DMS53 treated with DMSO at 0.1 percent for 48 hours (cell line): ENCODE results near the gene HOGA1.

Experiments
- DNase-seq: peaks from one replicate; lab custom pipeline; 2025; ENCODE audit not compliant: unreplicated experiment; lab: John Stamatoyannopoulos, UW

HOGA1 gene

GRCh38 chr10:97584060-97584797 is at the start of gene HOGA1:
Gene HOGA1 (plus strand): TSS chr10:97584389. CDS start chr10:97584704, 315 bp downstream.
- DNase-seq, result peak; percentile 4

DNA sequence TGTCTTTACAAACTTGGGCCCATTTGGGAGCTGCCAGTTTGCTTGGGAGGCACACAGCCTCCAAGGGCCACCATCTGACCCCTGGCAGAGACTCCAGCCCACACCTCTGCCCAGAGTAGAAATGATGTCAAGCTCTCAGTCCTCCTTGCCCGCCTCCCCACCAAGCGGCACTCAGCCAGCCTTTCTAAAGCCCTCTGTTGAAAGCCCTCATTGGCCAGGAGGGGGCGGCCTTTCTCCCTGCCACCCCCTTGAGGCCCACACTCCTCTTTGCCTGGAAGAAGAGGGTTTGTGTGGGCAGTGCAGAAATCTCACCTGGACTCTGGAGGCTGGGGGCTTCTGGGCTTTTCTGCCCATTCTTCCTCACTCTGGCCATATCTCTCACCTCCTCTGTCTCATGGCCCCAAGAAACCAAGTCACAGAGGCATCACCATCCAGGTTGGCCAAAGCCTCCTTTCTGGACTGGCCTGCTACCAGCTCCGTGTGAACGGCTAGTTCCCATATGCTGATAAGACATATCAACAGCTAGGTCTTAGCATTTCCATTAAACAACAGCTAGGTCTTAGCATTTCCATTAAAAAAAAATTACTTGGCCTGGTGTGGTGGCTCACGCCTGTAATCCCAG is 49.3 kb upstream of the HOGA1 start:
- no peak for DNase-seq

DNA sequence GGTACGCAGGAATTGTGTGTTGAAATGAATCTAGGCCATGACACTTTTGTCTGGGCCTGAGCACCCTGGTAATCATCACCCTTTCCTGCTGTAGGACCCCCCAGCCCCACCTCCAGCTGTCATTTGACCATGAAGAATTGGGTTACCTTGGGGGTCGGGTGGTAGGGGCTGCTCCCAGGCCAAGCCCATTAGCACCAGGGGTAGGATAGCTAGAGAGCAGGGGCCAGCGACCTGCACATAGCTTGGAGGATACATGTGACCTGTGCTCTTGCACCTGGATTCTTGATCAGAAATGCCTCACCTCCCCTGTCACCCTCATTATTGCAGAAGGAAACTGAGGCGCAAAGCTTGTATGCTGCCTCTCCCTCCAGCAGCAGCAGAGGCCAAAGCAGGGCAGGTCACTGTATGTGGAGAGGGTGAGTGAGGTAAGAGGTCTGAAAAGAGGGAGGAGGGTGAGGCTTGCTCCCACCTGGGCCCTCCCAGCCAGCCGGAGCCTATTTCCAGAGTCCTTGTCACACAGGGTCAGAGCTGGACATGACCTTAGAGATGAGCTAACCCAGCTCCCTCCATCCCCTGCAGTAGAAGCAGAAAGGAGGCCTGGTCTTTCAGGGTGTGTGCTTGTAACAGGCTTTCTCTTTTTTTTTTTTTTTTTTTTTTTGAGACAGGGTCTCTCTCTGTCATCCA is 46.9 kb upstream of the HOGA1 start:
- no peak for DNase-seq

GRCh38 chr10:97538411-97538810 is 45.8 kb upstream of the HOGA1 start:
- no peak for DNase-seq

DNA sequence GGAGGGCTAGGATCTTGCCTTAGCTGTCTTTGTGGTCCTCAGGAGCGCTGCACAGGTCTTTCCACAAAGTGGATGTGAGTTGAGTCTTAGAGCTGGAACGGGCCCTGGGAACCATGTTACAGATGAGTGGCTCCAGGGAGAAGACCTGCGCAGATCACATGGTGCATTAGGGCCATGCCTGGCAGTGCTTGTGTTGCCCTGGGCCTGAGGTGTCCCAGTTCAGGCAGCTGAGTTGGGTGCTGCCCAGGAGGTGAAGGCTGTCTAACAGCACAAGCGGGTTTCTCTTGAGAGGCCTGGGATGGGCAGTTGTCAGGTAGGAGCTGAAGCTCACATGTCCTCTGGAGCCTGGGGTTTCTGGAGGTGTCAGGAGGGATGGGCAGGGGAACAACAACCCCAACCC is 45.4 kb upstream of the HOGA1 start:
- no peak for DNase-seq

DNA sequence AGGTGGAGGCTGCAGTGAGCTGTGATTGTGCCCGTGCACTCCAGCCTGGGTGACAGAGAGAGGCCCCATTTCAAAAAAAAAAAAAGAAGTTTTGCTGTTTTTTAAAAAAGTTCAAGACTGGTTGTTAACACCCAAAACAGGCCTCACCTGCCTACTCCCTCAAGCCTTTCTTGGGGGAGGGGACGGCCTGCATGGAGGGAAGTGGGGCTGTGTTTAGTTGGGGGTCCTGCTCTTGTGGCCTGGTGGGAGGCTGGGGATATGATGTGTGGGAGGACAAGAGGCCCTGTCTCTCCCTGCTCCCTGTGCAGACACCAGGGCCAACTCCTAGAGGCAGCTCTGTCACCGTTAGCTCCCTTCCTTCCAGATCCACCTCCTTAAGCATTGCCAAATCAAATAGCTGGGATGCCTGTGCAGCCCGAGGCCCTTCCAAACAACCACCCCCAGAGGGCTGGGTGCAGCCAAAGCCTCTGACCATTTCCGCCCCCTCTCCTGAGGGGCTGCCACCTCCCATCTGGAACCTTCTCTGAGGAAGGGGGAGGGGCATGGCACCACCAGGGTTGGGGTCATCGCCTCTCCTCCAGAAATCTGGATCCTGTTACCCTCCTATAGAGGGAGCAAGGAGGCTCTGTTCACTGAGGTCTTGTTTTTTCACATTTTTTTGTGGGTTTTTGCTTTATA is 44.5 kb upstream of the HOGA1 start:
- DNase-seq, result no peak

DNA sequence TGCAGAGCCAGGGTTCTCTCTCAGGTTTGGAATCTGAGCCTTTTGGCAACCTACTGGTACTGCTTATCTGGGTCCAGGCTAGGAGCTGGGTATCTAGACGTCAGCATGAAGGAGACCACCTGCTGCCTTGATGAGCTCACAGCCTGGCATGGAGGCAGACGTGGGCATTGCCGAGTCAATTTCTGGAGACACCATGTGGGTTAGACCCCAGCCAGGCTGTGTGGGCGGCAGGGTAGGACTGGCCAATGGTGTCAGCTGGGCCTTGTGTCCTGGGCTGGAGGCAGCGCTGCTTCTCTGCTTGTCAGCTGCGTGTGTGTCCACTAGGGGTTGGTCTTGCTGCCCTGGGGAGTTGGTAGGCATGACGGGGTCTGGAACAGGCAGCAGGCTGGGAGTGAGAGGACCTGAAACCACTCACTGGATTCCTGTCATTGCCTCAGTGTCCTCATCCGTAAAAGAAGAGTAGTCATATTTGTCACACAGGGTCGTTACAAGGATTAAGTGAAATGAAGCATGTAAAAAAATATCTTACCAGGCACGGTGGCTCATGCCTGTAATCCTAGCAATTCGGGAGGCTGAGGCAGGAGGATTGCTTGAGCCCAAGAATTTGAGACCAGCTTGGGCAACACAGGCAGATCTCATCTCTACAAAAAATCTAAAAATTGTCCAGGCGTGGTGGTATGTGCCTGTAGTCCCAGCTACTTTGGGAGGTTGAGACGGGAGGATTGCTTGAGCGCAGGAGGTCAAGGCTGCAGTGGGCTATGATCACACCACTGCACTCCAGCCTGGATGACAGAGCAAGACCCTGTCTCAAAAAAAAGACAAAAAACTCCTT is 43.3 kb upstream of the HOGA1 start:
- DNase-seq, result no peak

DNA sequence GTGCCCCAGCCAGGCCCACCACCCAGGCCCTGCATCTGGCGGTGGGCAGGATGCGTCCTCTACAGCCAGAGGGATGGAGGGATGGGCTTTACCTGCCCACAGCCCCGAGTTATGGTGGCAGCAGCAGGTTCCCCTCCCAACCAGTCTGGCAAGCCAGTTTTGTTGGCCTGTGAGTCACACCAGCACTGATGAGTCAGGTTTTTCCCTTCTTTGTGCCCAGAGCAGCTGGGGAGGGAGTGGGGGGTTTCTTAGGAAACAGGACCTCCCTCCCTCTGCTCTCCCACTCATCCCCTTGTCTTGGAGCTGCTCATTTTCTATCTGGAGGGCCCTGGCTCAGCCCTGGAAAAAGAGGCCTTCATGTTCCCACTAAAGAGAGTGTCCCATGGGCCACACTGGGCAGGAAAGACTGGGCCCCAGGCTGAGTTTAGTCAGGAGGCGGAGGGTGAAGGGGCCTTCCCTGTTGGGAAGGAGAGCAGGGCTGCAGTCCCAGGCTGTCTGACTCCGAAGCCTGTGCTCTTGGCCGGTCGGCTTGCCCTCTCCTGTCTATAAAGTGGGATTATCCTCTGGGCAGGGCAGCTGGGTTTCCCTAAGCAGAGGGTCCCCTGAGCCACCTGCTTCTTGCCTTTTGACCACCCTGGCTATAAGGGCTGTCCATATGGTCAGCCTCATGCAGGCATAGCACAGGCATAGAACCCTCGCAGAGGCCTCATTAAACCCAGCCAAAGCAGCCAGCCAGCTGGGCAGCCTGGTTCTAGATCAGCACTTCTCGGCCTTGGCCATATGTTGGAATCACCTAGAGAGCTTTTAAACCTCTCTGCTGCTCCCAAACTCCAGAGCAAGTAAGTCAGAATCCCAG is 41.8 kb upstream of the HOGA1 start:
- DNase-seq, result peak; percentile 89

DNA sequence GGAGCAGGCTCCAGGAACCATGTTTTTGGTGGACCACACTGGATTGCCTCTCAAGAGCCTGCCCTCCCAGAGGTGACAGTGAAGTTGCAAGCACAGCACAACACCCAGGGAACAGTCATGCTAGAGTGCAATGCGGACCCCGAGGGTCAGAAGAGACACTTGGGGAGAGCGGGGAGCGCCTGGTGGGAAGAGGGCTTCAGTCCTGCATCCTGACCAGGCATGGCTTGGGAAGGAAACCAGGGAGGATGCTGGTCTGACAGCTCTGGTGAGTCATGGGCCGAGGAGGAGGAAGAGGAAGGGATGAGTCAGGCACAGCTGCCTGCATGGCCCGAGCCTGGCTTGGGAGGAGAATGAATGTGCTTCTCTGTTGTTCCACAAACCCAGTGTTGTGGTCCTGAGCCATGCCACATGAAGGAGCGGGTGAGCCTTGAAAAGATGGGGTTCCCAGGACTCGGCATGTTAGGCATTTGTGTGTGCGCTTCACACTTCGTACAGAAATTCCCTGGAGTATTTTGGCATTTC is 41.1 kb upstream of the HOGA1 start:
- peak; percentile 91 for DNase-seq

DNA sequence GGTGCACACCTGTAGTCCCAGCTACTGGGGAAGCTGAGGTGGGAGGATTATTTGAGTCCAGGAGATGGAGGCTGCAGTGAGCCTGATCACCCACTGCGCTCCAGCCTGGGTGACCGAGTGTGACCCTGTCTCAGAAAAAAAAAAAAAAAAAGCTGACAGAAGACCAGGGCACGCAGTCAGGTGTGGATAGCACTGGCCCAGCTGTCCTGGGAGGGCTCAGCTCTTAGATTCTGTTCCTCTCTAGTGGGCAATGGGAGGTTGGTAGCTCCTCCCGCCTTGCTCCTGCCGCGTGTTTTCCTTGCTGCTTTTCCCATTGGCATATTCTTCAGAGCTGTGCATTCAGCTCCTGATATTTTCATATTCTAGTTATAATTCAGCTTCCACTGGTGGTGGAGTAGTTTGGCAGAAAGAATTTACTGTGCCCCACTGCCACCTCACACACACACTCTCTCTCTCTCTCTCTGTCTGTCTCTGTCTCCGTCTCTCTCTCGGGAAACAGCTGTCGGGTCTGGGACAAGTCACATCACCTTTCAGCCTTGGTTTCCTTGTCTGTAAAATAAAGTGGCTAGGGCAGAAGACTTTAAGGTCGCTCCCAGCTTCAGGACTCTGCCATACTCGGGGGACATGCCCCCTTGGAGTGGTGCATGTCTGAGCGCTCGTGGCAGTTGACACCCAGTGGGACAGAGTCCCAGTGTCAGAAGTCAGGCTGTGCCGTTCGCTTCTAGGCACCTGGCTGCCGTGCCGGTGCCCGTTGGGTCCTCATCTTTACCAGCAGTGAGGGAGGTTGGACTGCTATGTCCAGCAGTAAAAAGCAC is 37.5 kb upstream of the HOGA1 start:
- DNase-seq, result no peak

- DNase-seq, result no peak
Observed at GRCh38 chr10:97547271-97547600, 37.0 kb upstream of the HOGA1 start.

GRCh38 chr10:97547962-97548361 is 36.2 kb upstream of the HOGA1 start:
- no peak for DNase-seq

- no peak for DNase-seq
Observed at GRCh38 chr10:97548828-97549455, 35.2 kb upstream of the HOGA1 start.

DNA sequence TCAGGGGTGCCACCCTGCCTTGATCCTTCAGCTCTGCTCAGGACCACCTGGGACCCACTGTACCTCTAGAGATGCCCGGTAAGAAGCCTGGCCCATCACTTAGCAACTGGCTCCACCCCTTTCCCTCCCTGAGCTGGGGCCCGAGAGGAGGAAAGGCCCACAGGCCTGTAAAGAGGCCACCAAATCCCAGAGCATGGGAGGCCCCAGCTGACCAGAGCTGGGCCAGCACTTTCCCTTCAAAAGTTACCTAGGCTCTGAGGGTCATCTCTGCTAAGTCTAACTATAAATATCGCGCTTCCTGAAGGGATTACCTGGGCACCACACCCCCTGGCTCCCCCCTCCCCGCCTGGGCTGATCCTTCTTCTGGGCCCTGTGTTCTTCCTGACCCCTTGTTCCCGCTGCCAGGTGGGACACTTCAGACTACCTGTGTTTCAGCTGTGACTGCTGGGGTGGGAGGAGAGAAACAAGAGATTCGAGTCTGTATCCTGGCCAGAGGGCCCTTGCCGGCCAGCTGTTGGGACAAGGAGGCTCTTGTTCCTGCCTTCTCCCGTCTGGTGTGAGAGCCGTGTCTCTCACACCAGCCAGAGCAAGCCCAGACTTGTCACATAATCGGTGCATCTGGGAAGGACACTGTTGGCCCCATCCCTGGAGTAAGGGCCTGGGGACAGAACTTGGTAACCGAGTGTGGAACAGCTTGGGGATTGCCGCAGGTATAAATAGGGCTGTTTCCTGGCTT is 34.4 kb upstream of the HOGA1 start:
- peak; percentile 71 for DNase-seq

DNA sequence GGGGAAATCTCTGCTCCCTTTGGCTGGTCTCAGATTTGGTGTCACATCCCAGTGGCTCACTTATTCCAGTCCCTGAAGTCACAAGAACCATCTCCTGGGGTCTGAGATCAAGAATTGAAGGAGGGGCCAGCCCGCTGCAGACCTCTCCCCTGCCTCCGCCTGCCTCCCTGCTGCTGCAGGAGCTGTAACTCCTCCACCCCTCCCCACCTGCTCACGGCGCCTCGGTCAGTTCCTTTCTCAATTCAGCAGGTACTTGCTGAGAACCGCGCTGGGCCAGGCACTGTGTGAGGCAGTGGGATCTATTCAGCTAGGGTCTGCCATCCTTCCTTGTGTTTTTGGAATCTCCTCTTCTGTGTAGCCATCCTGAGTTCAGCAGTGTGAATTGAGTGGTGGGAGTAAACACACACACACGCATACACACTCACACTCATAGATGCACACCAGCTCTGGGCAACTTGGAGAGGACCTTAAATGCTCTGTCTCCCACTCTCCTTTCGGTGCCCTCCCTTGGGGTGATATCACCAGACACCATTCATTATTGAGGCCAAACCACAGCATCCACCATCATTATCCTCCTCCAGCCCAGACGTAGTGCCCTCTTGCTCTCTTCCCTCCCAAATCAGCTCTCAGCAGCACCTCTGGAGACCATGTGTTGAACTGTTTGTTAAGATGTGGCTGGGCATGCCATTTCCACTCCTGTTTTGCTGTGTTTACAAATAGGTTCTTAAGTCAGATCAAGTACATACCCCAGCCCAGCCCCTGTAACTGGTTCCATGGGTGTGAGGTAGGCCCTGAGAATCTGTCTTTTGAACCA is 33.6 kb upstream of the HOGA1 start:
- no peak for DNase-seq

- DNase-seq, result no peak
Observed at GRCh38 chr10:97551271-97551670, 32.9 kb upstream of the HOGA1 start.

GRCh38 chr10:97553575-97554031 is 30.6 kb upstream of the HOGA1 start:
- DNase-seq, result peak; percentile 82
